ENCODE measurements around the gene ECD. TPM values are rescaled to one million over a fixed set of nuclear protein-coding genes. Genes with fewer than 3 reads are reported as not detected.

ECD gene
- polyA plus RNA-seq, 1 donor (not counting 4 experiments of a cell fraction or from before 2014, with no cell fraction given) = 35.8 TPM

DNA sequence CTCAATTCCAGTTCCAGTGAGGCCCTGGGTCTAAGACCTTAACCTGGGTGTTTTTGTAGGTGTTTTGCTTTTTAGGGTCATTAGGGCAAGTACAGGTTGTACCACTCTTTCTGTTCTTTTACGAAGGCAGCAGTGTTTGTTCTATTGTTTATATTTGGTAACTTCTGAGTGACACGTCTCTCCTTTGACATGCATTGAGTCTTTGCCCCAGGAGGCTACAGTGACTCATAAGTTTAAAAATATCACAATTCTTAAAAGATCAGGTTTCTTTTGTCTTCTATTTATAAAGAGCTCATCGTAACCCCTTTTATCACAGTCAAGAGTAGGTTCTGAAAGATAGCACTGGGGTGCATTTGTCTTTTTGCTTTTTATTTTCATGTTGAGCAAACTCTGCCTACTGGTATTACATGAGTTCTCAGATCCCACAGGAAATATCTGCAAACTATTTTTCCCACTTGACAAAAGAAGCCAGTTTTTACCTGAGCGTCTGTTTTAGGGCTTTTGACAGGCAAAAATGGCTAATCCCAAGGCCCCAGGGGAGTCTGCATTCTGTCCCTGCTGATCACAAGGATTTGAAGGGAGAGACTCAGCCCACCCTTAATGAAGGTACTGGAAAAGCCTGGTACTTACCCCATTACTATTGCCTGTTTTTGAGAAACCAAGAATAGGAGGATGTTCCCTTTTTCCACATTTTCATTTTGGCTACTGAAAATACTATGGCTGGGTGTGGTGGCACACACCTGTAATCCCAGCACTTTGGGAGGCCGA, 49.6 kb downstream of the ECD start:
- no peak overlapping the region for H2AFZ ChIP-seq (ENCODE audit: control insufficient read depth, low read length)
- H3K4me1 ChIP-seq (ENCODE audit: control insufficient read depth, extremely low read depth, insufficient read depth, low read length) = peaks cover 11% of the 10 kb centered on the region
- H3K27me3 ChIP-seq (ENCODE audit: control insufficient read depth, extremely low read depth, insufficient read depth, low read length) = no peaks in the 10 kb centered on the region
- H3K4me3 ChIP-seq (ENCODE audit: control insufficient read depth in 2 of 3, extremely low read depth in 1 of 3, insufficient read depth in 2 of 3, low read depth in 1 of 3, low read length in 3 of 3) = no peak overlapping the region
- no peak for TF ChIP-seq EZH2 (IDR thresholded peaks at IDR 0.05; ENCODE audit: low read length)
- TF ChIP-seq, protein P1, sequence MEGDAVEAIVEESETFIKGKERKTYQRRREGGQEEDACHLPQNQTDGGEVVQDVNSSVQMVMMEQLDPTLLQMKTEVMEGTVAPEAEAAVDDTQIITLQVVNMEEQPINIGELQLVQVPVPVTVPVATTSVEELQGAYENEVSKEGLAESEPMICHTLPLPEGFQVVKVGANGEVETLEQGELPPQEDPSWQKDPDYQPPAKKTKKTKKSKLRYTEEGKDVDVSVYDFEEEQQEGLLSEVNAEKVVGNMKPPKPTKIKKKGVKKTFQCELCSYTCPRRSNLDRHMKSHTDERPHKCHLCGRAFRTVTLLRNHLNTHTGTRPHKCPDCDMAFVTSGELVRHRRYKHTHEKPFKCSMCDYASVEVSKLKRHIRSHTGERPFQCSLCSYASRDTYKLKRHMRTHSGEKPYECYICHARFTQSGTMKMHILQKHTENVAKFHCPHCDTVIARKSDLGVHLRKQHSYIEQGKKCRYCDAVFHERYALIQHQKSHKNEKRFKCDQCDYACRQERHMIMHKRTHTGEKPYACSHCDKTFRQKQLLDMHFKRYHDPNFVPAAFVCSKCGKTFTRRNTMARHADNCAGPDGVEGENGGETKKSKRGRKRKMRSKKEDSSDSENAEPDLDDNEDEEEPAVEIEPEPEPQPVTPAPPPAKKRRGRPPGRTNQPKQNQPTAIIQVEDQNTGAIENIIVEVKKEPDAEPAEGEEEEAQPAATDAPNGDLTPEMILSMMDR (optimal IDR thresholded peaks at IDR 0.05 in 1 of 3, IDR thresholded peaks at IDR 0.05 in 1 of 3, conservative IDR thresholded peaks at IDR 0.05 in 1 of 3; ENCODE audit: extremely low read depth in 1 of 3, insufficient read depth in 2 of 3, low read length in 3 of 3) = no peak
- H3K27ac ChIP-seq (ENCODE audit: control insufficient read depth, insufficient read depth, low read length) = peak overlapping the region; percentile 9
- H3K9me1 ChIP-seq (ENCODE audit: control insufficient read depth, extremely low read depth, insufficient read depth, low read length) = no peaks in the 10 kb centered on the region
- DNase-seq (ENCODE audit: low read depth, low spot score) = no peak
- peaks cover 0 to 1% of the 10 kb centered on the region in 2 experiments for H3K36me3 ChIP-seq (ENCODE audit: control insufficient read depth in 2 of 2, extremely low read depth in 1 of 2, insufficient read depth in 2 of 2, low read length in 2 of 2)
- H3K9me3 ChIP-seq (ENCODE audit: control insufficient read depth, low read depth, low read length) = no peaks in the 10 kb centered on the region
- peak overlapping the region; percentile 11 for H3K4me2 ChIP-seq (ENCODE audit: control insufficient read depth, extremely low read depth, insufficient read depth, low read depth, low read length)
- no peaks in the 10 kb centered on the region for H4K20me1 ChIP-seq (ENCODE audit: control insufficient read depth, extremely low read depth, insufficient read depth, low read length)
- H3K79me2 ChIP-seq (ENCODE audit: control insufficient read depth, insufficient read depth, low read length) = no peaks in the 10 kb centered on the region
- FAIRE-seq = peak; percentile 55
- dilution Hi-C loops (cut with MboI; ENCODE audit: extremely low pct_ligation_motif_present, low sequenced_read_pairs) = no loop called here
- peak overlapping the region; percentile 28 for H3K9ac ChIP-seq (ENCODE audit: control insufficient read depth, extremely low read depth, insufficient read depth, low read length)

DNA sequence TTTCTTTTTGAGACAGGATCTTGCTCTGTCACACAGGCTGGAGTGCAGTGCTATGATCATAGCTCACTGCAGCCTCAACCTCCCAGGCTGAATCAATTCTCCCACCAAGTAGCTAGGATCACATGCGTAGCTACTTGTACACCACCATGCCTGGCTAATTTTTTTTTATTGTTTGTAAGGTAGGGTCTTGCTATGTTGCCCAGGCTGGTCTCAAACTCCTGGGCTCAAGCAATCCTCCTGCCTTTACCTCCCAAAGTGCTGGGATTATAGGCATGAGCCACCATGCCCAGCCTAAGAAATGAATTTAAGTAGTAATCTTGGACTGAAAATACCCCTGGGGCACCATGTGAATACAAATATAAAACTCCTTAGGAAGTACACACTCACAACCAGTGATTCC, 51.8 kb downstream of the ECD start:
- Histone ChIP-seq H3K27ac (ENCODE audit: control insufficient read depth, insufficient read depth, low read length) (no peak overlapping the region), H3K9me3 (ENCODE audit: control insufficient read depth, low read depth, low read length) (no peaks in the 10 kb centered on the region), H3K9me1 (ENCODE audit: control insufficient read depth, extremely low read depth, insufficient read depth, low read length) (no peaks in the 10 kb centered on the region), H3K4me1 (ENCODE audit: control insufficient read depth, extremely low read depth, insufficient read depth, low read length) (peaks cover 18% of the 10 kb centered on the region), H3K36me3 (ENCODE audit: control insufficient read depth in 2 of 2, extremely low read depth in 1 of 2, insufficient read depth in 2 of 2, low read length in 2 of 2) (no peaks in the 10 kb centered on the region), H2AFZ (ENCODE audit: control insufficient read depth, low read length) (no peak overlapping the region), H3K4me2 (ENCODE audit: control insufficient read depth, extremely low read depth, insufficient read depth, low read depth, low read length) (no peak overlapping the region), H4K20me1 (ENCODE audit: control insufficient read depth, extremely low read depth, insufficient read depth, low read length) (no peaks in the 10 kb centered on the region), H3K4me3 (ENCODE audit: control insufficient read depth in 2 of 3, extremely low read depth in 1 of 3, insufficient read depth in 2 of 3, low read depth in 1 of 3, low read length in 3 of 3) (no peak overlapping the region), H3K79me2 (ENCODE audit: control insufficient read depth, insufficient read depth, low read length) (no peaks in the 10 kb centered on the region), H3K27me3 (ENCODE audit: control insufficient read depth, extremely low read depth, insufficient read depth, low read length) (no peaks in the 10 kb centered on the region), H3K9ac (ENCODE audit: control insufficient read depth, extremely low read depth, insufficient read depth, low read length) (no peak overlapping the region)
- dilution Hi-C loops (cut with MboI; ENCODE audit: extremely low pct_ligation_motif_present, low sequenced_read_pairs) = no loop called here
- TF ChIP-seq, protein P1 (optimal IDR thresholded peaks at IDR 0.05 in 1 of 3, IDR thresholded peaks at IDR 0.05 in 1 of 3, conservative IDR thresholded peaks at IDR 0.05 in 1 of 3; ENCODE audit: extremely low read depth in 1 of 3, insufficient read depth in 2 of 3, low read length in 3 of 3) = no peak
- no peak for TF ChIP-seq EZH2 (IDR thresholded peaks at IDR 0.05; ENCODE audit: low read length)
- FAIRE-seq (no peak), DNase-seq (ENCODE audit: low read depth, low spot score) (no peak)

Measured in keratinocyte (primary cell).